Measurements from ENCODE around the gene ARHGEF3.

DNA sequence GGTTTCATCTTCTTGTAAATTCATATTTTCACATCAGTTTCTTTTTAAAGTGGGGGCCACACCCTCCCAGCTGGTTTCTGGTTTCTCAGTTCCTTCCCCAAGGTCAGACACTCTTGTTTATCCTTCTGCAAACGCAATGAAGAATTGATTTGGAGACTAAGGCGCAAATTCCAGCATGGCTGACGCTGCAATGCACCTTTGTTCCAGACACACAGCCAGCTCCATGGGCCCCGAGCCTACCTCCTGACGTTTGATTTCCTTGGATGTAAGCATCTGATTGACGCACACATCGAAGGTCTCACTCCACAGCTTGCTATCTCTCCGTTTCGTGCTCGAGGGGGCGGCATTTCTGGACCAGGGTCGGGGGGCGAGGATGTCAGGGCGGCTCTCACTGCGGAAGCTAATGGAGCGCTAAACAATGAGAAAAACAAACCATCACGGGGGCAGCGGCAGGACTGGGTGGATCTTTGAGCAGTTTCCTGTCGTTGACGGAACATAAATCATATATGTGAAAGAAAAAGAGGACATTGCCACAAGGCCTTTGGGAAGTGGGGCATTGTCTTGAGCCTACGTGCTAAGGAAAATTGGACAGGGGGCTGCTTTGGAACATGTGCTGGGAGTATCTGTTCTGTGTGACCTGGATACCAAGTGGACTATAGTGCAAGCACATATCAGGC is 46.9 kb downstream of the ARHGEF3 start:
- TF ChIP-seq, protein P1, sequence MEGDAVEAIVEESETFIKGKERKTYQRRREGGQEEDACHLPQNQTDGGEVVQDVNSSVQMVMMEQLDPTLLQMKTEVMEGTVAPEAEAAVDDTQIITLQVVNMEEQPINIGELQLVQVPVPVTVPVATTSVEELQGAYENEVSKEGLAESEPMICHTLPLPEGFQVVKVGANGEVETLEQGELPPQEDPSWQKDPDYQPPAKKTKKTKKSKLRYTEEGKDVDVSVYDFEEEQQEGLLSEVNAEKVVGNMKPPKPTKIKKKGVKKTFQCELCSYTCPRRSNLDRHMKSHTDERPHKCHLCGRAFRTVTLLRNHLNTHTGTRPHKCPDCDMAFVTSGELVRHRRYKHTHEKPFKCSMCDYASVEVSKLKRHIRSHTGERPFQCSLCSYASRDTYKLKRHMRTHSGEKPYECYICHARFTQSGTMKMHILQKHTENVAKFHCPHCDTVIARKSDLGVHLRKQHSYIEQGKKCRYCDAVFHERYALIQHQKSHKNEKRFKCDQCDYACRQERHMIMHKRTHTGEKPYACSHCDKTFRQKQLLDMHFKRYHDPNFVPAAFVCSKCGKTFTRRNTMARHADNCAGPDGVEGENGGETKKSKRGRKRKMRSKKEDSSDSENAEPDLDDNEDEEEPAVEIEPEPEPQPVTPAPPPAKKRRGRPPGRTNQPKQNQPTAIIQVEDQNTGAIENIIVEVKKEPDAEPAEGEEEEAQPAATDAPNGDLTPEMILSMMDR (IDR thresholded peaks at IDR 0.05): no peak
- TF ChIP-seq ZFX (IDR thresholded peaks at IDR 0.05; ENCODE audit: borderline replicate concordance): no peak
